HG03025 (cell line): Measurements from ENCODE around the gene GPHB5.

Experiments used
- ATAC-seq: cut with Tn5 transposase; IDR thresholded peaks from one replicate; pipeline ENCODE4 v1.9.1; 2021; ENCODE audit warnings: mild to moderate bottlenecking, moderate library complexity; ENCODE audit not compliant: unreplicated experiment, low FRiP score

The GPHB5 gene

DNA sequence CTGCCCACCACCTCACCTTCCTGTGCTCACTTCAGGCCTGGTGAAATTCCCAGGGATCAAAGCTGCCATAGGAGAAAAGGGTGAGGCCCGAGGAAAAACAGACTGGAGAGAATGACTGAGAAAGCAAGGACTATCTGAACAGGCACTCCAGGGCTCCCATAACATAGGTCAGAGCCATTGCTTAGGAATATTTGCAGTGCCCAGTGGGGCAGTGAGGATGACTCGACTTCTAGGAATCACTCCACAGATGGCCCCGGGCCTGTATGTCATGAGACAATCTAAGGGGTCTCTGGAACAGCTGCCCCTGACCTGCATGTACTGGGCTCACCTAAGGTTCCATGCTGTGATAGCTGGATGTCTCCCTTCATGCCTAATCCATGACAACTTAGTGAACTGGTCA is 51.6 kb downstream of the GPHB5 start:
- ATAC-seq, result no peak

DNA sequence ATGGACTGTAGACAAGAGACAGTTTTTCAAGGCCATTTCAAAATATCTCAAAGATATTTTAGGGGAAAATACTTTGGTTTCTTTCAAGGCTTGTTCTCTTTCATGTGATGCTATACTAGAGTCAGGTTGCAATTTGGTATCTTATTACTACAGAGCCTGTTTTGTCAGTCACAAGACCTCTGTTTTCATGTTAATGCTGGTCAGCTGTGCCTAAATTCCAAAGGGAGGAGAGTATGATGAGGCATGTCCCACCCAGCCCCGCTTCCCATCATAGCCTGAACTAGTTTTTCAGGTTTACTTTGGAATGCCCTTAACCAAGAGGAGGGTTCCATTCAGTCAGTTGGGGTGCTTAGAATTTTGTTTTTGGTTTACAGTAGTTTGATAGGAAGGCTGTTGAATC is 52.6 kb downstream of the GPHB5 start:
- no peak for ATAC-seq
